HCT116 (cell line): ENCODE results near the gene AAK1.

ENCODE experiments used
- ATF3 ChIP-seq: IDR thresholded peaks from 2 replicates; pipeline ENCODE4 v1.6.1; 2012
- CTCF ChIP-seq, 3 experiments: fragments of 200-600 bp in 1 of 3; sonication (generic) in 1 of 3; IDR thresholded peaks in 2 of 3; conservative IDR thresholded peaks in 1 of 3; 2 replicates each; pipeline ENCODE4 v1.5.1; 2012 to 2017; ENCODE audit warnings: low read depth in 2 of 3, low read length in 2 of 3, antibody characterized with exemption in 1 of 3, borderline replicate concordance in 1 of 3, control low read depth in 1 of 3, mild to moderate bottlenecking in 1 of 3, mixed read lengths in 1 of 3, mixed run types in 1 of 3, moderate library complexity in 1 of 3; ENCODE audit not compliant: insufficient read depth in 1 of 3
- EZH2 ChIP-seq: fragments of 200-600 bp; sonication (generic); IDR thresholded peaks from 2 replicates; pipeline ENCODE4 v1.6.1; 2017; ENCODE audit warnings: antibody characterized with exemption, mixed run types
- POLR2A ChIP-seq: IDR thresholded peaks from 2 replicates; pipeline ENCODE4 v1.7.0; 2011; ENCODE audit warnings: borderline replicate concordance; ENCODE audit not compliant: insufficient read depth, insufficient read length; ENCODE audit errors: extremely low read depth
- RAD21 ChIP-seq: IDR thresholded peaks from 2 replicates; pipeline ENCODE4 v1.6.1; 2012; ENCODE audit warnings: low read depth, mild to moderate bottlenecking
- REST ChIP-seq: IDR thresholded peaks from 2 replicates; pipeline ENCODE4 v1.6.1; 2012; ENCODE audit warnings: low read depth
- SIN3A ChIP-seq: IDR thresholded peaks from 2 replicates; pipeline ENCODE4 v1.6.1; 2012; ENCODE audit warnings: low read depth
- ZBTB33 ChIP-seq: IDR thresholded peaks from 2 replicates; pipeline ENCODE4 v1.6.1; 2011; ENCODE audit warnings: mild to moderate bottlenecking, low read length, moderate library complexity; ENCODE audit not compliant: insufficient replicate concordance; ENCODE audit errors: extremely low read depth

- TF ChIP-seq EZH2 (no peak), CTCF (IDR thresholded peaks at IDR 0.05 in 2 of 3, conservative IDR thresholded peaks at IDR 0.05 in 1 of 3; ENCODE audit: borderline replicate concordance in 1 of 3, insufficient read depth in 1 of 3, low read depth in 2 of 3, low read length in 2 of 3) (no peak), REST (no peak), SIN3A (no peak), POLR2A (no peak), ATF3 (no peak), RAD21 (no peak), ZBTB33 (no peak)
Measured at GRCh38 chr2:69635432-69635831, 8.1 kb downstream of the AAK1 start.
